ENCODE measurements around the gene TNKS2. TPM values are rescaled to one million over a fixed set of nuclear protein-coding genes. Genes with fewer than 3 reads are reported as not detected.

The TNKS2 gene
- polyA plus RNA-seq, 1 donor (not counting 4 experiments of a cell fraction or from before 2014, with no cell fraction given): 35.4 TPM

DNA sequence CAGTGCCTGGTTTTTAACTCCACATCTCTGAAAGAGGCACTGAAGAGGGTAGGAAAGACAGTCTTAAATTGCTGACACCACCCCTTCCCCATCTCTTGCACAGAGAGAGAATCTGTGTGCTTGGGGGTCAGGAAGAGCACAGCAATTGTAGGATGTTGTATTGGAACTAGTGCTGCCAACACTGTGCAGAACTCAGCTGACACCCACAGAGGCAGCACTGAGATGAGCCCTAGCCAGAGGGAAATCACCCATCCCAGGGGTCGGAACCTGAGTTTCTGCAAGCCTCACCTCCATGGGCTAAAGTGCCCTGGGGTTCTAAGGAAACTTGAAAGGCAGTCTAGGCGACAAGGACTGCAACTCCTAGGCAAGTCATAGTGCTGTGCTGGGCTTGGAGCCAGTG, 11.0 kb upstream of the TNKS2 start:
- Histone ChIP-seq H3K79me2 (ENCODE audit: control insufficient read depth, insufficient read depth, low read length) (no peaks in the 10 kb centered on the region), H3K9ac (ENCODE audit: control insufficient read depth, extremely low read depth, insufficient read depth, low read length) (no peak overlapping the region), H3K4me3 (ENCODE audit: control insufficient read depth in 2 of 3, extremely low read depth in 1 of 3, insufficient read depth in 2 of 3, low read depth in 1 of 3, low read length in 3 of 3) (no peak overlapping the region), H3K27ac (ENCODE audit: control insufficient read depth, insufficient read depth, low read length) (peak overlapping the region; percentile 81), H3K4me2 (ENCODE audit: control insufficient read depth, extremely low read depth, insufficient read depth, low read depth, low read length) (peak overlapping the region; percentile 1), H3K27me3 (ENCODE audit: control insufficient read depth, extremely low read depth, insufficient read depth, low read length) (no peaks in the 10 kb centered on the region), H3K36me3 (ENCODE audit: control insufficient read depth in 2 of 2, extremely low read depth in 1 of 2, insufficient read depth in 2 of 2, low read length in 2 of 2) (no peaks in the 10 kb centered on the region), H4K20me1 (ENCODE audit: control insufficient read depth, extremely low read depth, insufficient read depth, low read length) (no peaks in the 10 kb centered on the region), H3K9me1 (ENCODE audit: control insufficient read depth, extremely low read depth, insufficient read depth, low read length) (no peaks in the 10 kb centered on the region), H2AFZ (ENCODE audit: control insufficient read depth, low read length) (no peak overlapping the region), H3K9me3 (ENCODE audit: control insufficient read depth, low read depth, low read length) (no peaks in the 10 kb centered on the region), H3K4me1 (ENCODE audit: control insufficient read depth, extremely low read depth, insufficient read depth, low read length) (peaks cover 19% of the 10 kb centered on the region)
- no peak for FAIRE-seq
- dilution Hi-C loops (cut with MboI; ENCODE audit: extremely low pct_ligation_motif_present, low sequenced_read_pairs): no loop called here
- no peak for TF ChIP-seq EZH2 (IDR thresholded peaks at IDR 0.05; ENCODE audit: low read length)
- TF ChIP-seq, protein P1, sequence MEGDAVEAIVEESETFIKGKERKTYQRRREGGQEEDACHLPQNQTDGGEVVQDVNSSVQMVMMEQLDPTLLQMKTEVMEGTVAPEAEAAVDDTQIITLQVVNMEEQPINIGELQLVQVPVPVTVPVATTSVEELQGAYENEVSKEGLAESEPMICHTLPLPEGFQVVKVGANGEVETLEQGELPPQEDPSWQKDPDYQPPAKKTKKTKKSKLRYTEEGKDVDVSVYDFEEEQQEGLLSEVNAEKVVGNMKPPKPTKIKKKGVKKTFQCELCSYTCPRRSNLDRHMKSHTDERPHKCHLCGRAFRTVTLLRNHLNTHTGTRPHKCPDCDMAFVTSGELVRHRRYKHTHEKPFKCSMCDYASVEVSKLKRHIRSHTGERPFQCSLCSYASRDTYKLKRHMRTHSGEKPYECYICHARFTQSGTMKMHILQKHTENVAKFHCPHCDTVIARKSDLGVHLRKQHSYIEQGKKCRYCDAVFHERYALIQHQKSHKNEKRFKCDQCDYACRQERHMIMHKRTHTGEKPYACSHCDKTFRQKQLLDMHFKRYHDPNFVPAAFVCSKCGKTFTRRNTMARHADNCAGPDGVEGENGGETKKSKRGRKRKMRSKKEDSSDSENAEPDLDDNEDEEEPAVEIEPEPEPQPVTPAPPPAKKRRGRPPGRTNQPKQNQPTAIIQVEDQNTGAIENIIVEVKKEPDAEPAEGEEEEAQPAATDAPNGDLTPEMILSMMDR (optimal IDR thresholded peaks at IDR 0.05 in 1 of 3, IDR thresholded peaks at IDR 0.05 in 1 of 3, conservative IDR thresholded peaks at IDR 0.05 in 1 of 3; ENCODE audit: extremely low read depth in 1 of 3, insufficient read depth in 2 of 3, low read length in 3 of 3): no peak
- DNase-seq (ENCODE audit: low read depth, low spot score): no peak

DNA sequence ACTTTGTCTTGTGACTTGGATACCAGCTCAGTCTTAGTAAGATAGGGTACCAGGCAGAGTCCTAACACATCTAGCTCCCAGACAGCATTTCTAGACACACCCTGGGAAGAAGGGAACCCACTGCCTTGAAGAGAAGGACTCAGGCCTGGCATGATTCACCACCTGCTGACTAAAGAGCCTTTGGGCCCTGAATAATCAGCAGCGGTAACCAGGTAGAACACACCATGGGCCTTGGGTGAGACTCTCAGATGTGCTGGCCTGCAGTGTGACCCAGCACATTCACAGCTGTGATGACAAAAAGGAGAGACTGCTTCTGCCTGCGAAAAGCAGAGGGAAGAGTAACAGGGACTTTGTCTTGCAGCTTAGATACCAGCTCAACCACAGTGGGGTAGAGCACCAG, 10.4 kb upstream of the TNKS2 start:
- H3K4me2 ChIP-seq (ENCODE audit: control insufficient read depth, extremely low read depth, insufficient read depth, low read depth, low read length): peak overlapping the region; percentile 1
- dilution Hi-C loops (cut with MboI; ENCODE audit: extremely low pct_ligation_motif_present, low sequenced_read_pairs): no loop called here

More for the DNA sequence above, 10.4 kb upstream of the TNKS2 start:
- peak overlapping the region; percentile 81 for H3K27ac ChIP-seq (ENCODE audit: control insufficient read depth, insufficient read depth, low read length)
- no peaks in the 10 kb centered on the region for H3K79me2 ChIP-seq (ENCODE audit: control insufficient read depth, insufficient read depth, low read length)
- H3K9me3 ChIP-seq (ENCODE audit: control insufficient read depth, low read depth, low read length): no peaks in the 10 kb centered on the region
- peaks cover 19% of the 10 kb centered on the region for H3K4me1 ChIP-seq (ENCODE audit: control insufficient read depth, extremely low read depth, insufficient read depth, low read length)
- peak overlapping the region; percentile 18 for H3K9ac ChIP-seq (ENCODE audit: control insufficient read depth, extremely low read depth, insufficient read depth, low read length)
- DNase-seq (ENCODE audit: low read depth, low spot score) (peak; percentile 44), FAIRE-seq (peak; percentile 93)
- H3K9me1 ChIP-seq (ENCODE audit: control insufficient read depth, extremely low read depth, insufficient read depth, low read length): no peaks in the 10 kb centered on the region
- no peak overlapping the region for H3K4me3 ChIP-seq (ENCODE audit: control insufficient read depth in 2 of 3, extremely low read depth in 1 of 3, insufficient read depth in 2 of 3, low read depth in 1 of 3, low read length in 3 of 3)
- no peak for TF ChIP-seq EZH2 (IDR thresholded peaks at IDR 0.05; ENCODE audit: low read length)
- TF ChIP-seq, protein P1 (optimal IDR thresholded peaks at IDR 0.05 in 1 of 3, IDR thresholded peaks at IDR 0.05 in 1 of 3, conservative IDR thresholded peaks at IDR 0.05 in 1 of 3; ENCODE audit: extremely low read depth in 1 of 3, insufficient read depth in 2 of 3, low read length in 3 of 3): no peak
- no peaks in the 10 kb centered on the region for H3K36me3 ChIP-seq (ENCODE audit: control insufficient read depth in 2 of 2, extremely low read depth in 1 of 2, insufficient read depth in 2 of 2, low read length in 2 of 2)
- no peaks in the 10 kb centered on the region for H3K27me3 ChIP-seq (ENCODE audit: control insufficient read depth, extremely low read depth, insufficient read depth, low read length)
- H2AFZ ChIP-seq (ENCODE audit: control insufficient read depth, low read length): peak overlapping the region; percentile 72
- H4K20me1 ChIP-seq (ENCODE audit: control insufficient read depth, extremely low read depth, insufficient read depth, low read length): no peaks in the 10 kb centered on the region

Measured in keratinocyte (primary cell).